A673 (cell line): ENCODE data around the gene MAS1L. TPM values are rescaled to one million over a fixed set of nuclear protein-coding genes. Genes with fewer than 3 reads are reported as not detected.

Experiments
- BruUV-seq: library from RNA; stranded (reverse); fragments of 400-500 nt; replicated peaks from 2 replicates; lab custom pipeline; 2021; lab: Mats Ljungman, UMichigan
- CTCF ChIA-PET: fragments of 300-600 bp; sonication (Branson Sonifier 250); formaldehyde crosslinking; loops from one replicate; lab custom pipeline; 2022; ENCODE audit warnings: antibody characterized with exemption; lab: Charles Lee
- POLR2A ChIA-PET: fragments of 300-600 bp; sonication (Branson Sonifier 250); formaldehyde crosslinking; loops from one replicate; lab custom pipeline; 2022; ENCODE audit warnings: antibody characterized with exemption; ENCODE audit not compliant: low non-redundant PET; lab: Charles Lee
- DNase-seq: peaks from one replicate; pipeline ENCODE4 v3.0.0-alpha.2; 2015; ENCODE audit warnings: low spot score
- H3K27ac ChIP-seq: fragments of 200-600 bp; sonication (generic); 2 replicates; pipeline ENCODE4 v1.5.1; 2016; ENCODE audit warnings: mixed run types, low read depth, mild to moderate bottlenecking, mixed read lengths, antibody characterized with exemption, low read length; ENCODE audit not compliant: poor library complexity, severe bottlenecking
- H3K27me3 ChIP-seq: fragments of 200-600 bp; sonication (generic); replicated peaks from 2 replicates; pipeline ENCODE4 v1.6.1; 2017; ENCODE audit warnings: mixed run types, low read depth, mild to moderate bottlenecking, mixed read lengths, antibody characterized with exemption, low read length; ENCODE audit not compliant: insufficient read depth, poor library complexity
- H3K36me3 ChIP-seq: fragments of 200-600 bp; sonication (generic); 2 replicates; pipeline ENCODE4 v1.6.1; 2016; ENCODE audit warnings: mixed run types, mild to moderate bottlenecking, mixed read lengths, antibody characterized with exemption, low read length; ENCODE audit not compliant: insufficient read depth, poor library complexity, severe bottlenecking
- H3K4me1 ChIP-seq: fragments of 200-600 bp; sonication (generic); 2 replicates; pipeline ENCODE4 v1.6.1; 2017; ENCODE audit warnings: mixed run types, mild to moderate bottlenecking, mixed read lengths, antibody characterized with exemption, low read length; ENCODE audit not compliant: insufficient read depth, poor library complexity, severe bottlenecking
- H3K4me3 ChIP-seq: fragments of 200-600 bp; sonication (generic); 2 replicates; pipeline ENCODE4 v1.5.1; 2016; ENCODE audit warnings: low read depth, mixed run types, mild to moderate bottlenecking, mixed read lengths, low read length; ENCODE audit not compliant: poor library complexity, severe bottlenecking
- H3K9me3 ChIP-seq: fragments of 200-600 bp; sonication (generic); 2 replicates; pipeline ENCODE4 v1.6.1; 2016; ENCODE audit warnings: mixed run types, low read depth, mild to moderate bottlenecking, mixed read lengths, antibody characterized with exemption, low read length; ENCODE audit not compliant: poor library complexity, severe bottlenecking
- EZH2 ChIP-seq: fragments of 200-600 bp; sonication (generic); IDR thresholded peaks from 2 replicates; pipeline ENCODE4 v1.6.1; 2017; ENCODE audit warnings: borderline replicate concordance, low read depth, mild to moderate bottlenecking, mixed read lengths, antibody characterized with exemption, low read length; ENCODE audit not compliant: poor library complexity, severe bottlenecking
- intact Hi-C: fragments of 100-400 bp; cut with micrococcal nuclease; formaldehyde crosslinking; loops from one replicate; pipeline ENCODE4 v1.10.0; 2022; ENCODE audit not compliant: unreplicated experiment
- total RNA-seq: library from RNA; stranded (reverse); gene quantifications from 2 replicates; pipeline ENCODE4 v1.2.3, GENCODE V29; 2021
- TF ChIP-seq, protein P1 (sequence below): fragments of 300-800, 200-600 bp; sonication (generic); conservative IDR thresholded peaks from 2 replicates; pipeline ENCODE4 v1.5.1; 2017; ENCODE audit warnings: low read depth, mild to moderate bottlenecking, antibody characterized with exemption, low read length, moderate library complexity, mixed read lengths

The MAS1L gene
- total RNA-seq, 1 experiment from 2014 or later: not detected

DNA sequence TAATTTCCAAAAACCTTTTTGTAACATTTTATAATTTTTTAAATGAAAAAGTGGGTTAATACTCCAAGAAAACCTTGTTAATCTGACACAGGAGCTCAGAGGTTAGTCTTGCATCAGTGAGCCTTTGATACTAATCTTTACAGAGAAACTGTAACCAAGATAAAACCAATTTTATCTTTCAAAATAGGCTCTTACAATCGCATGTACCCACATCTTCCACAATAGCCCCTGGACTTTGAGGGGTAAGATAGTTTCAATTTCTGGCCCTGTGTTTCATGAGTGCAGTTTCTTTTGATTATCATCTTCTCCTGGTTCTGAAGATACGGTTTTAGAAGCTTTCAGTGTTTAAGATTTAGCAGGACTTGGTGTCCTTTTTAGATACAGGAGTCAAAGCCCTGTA lies 34.5 kb upstream of the MAS1L start:
- no peaks in the 10 kb centered on the region for H3K4me1 ChIP-seq
- CTCF ChIA-PET: no interaction called here
- no TSS peak for BruUV-seq

GRCh38 chr6:29521006-29521680 lies 33.4 kb upstream of the MAS1L start:
- H3K4me1 ChIP-seq: no peaks in the 10 kb centered on the region
- peaks cover 9% of the 10 kb centered on the region for H3K9me3 ChIP-seq
- no peak overlapping the region for H3K27ac ChIP-seq
- DNase-seq: no peak
- ChIA-PET POLR2A (no interaction called here), CTCF (no interaction called here)
- BruUV-seq: no TSS peak
- intact Hi-C loops: no loop called here
- no peaks in the 10 kb centered on the region for H3K36me3 ChIP-seq
- TF ChIP-seq EZH2: no peak
- TF ChIP-seq, protein P1, sequence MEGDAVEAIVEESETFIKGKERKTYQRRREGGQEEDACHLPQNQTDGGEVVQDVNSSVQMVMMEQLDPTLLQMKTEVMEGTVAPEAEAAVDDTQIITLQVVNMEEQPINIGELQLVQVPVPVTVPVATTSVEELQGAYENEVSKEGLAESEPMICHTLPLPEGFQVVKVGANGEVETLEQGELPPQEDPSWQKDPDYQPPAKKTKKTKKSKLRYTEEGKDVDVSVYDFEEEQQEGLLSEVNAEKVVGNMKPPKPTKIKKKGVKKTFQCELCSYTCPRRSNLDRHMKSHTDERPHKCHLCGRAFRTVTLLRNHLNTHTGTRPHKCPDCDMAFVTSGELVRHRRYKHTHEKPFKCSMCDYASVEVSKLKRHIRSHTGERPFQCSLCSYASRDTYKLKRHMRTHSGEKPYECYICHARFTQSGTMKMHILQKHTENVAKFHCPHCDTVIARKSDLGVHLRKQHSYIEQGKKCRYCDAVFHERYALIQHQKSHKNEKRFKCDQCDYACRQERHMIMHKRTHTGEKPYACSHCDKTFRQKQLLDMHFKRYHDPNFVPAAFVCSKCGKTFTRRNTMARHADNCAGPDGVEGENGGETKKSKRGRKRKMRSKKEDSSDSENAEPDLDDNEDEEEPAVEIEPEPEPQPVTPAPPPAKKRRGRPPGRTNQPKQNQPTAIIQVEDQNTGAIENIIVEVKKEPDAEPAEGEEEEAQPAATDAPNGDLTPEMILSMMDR: no peak
- peaks cover 15% of the 10 kb centered on the region for H3K27me3 ChIP-seq
- H3K4me3 ChIP-seq: no peak overlapping the region

More for the DNA sequence above, 34.5 kb upstream of the MAS1L start:
- Histone ChIP-seq H3K36me3 (no peaks in the 10 kb centered on the region), H3K27me3 (peaks cover 15% of the 10 kb centered on the region), H3K27ac (no peak overlapping the region), H3K4me3 (no peak overlapping the region), H3K9me3 (peaks cover 9% of the 10 kb centered on the region)
- no peak for TF ChIP-seq EZH2
- TF ChIP-seq, protein P1: no peak
- POLR2A ChIA-PET: no interaction called here
- DNase-seq: no peak
- intact Hi-C loops: no loop called here

- Histone ChIP-seq H3K27me3 (peaks cover 15% of the 10 kb centered on the region), H3K27ac (no peak overlapping the region), H3K9me3 (peaks cover 9% of the 10 kb centered on the region), H3K4me3 (no peak overlapping the region), H3K36me3 (no peaks in the 10 kb centered on the region), H3K4me1 (no peaks in the 10 kb centered on the region)
- ChIA-PET POLR2A (no interaction called here), CTCF (no interaction called here)
- no TSS peak for BruUV-seq
- intact Hi-C loops: no loop called here
- no peak for DNase-seq
- TF ChIP-seq EZH2: no peak
- TF ChIP-seq, protein P1: no peak
Observed at GRCh38 chr6:29520232-29520631, 32.5 kb upstream of the MAS1L start.
